HUES6 (cell line): ENCODE data around the gene FRYL.
A peak's percentile ranks its signal among the peaks of the same experiment; 100 is the strongest.
"Not testable (repeated sequence)": the region's sequence is repeated elsewhere in the genome, so short reads cannot be mapped to it uniquely, and the experiment has no call there.

Experiments used
- H3K27ac ChIP-seq: 2 replicates; pipeline ENCODE4 v1.7.0; 2013; ENCODE audit warnings: low read depth, mild to moderate bottlenecking, low read length, inconsistent platforms
- H3K27me3 ChIP-seq: 2 replicates; pipeline ENCODE4 v1.6.1; 2013; ENCODE audit warnings: low read length; ENCODE audit not compliant: control insufficient read depth, insufficient read depth
- H3K36me3 ChIP-seq: 2 replicates; pipeline ENCODE4 v1.6.1; 2013; ENCODE audit warnings: low read length; ENCODE audit not compliant: control insufficient read depth, insufficient read depth
- H3K4me1 ChIP-seq: 2 replicates; pipeline ENCODE4 v1.6.1; 2013; ENCODE audit warnings: low read length; ENCODE audit not compliant: control insufficient read depth, insufficient read depth
- H3K4me3 ChIP-seq: 2 replicates; pipeline ENCODE4 v1.5.1; 2013; ENCODE audit warnings: low read depth, low read length
- H3K9ac ChIP-seq: one replicate; pipeline ENCODE4 v1.6.1; 2013; ENCODE audit warnings: mild to moderate bottlenecking, low read length
- H3K9me3 ChIP-seq: 2 replicates; pipeline ENCODE4 v1.6.1; 2013; ENCODE audit warnings: low read depth, low read length; ENCODE audit not compliant: control insufficient read depth, insufficient read depth

FRYL gene

GRCh38 chr4:48779998-48780864 is at the start of gene FRYL:
TSS of gene FRYL (minus strand) at chr4:48780279. CDS start at chr4:48634410, 145,869 bp downstream.
- peak within 1 kb of the TSS; percentile 88; the same call in 1 of the 2 replicates for H3K27ac ChIP-seq
- H3K9me3 ChIP-seq: no peaks in the 10 kb centered on the region
- peaks cover 34% of the 10 kb centered on the region for H3K4me1 ChIP-seq
- peak within 1 kb of the TSS; percentile 88 for H3K9ac ChIP-seq
- H3K27me3 ChIP-seq: no peaks in the 10 kb centered on the region
- peak within 1 kb of the TSS; percentile 90 for H3K4me3 ChIP-seq
- no peaks in the 10 kb centered on the region for H3K36me3 ChIP-seq

- Histone ChIP-seq H3K27me3 (no peaks in the 10 kb centered on the region), H3K4me3 (no peak overlapping the region), H3K36me3 (peaks cover 7% of the 10 kb centered on the region; the same call in 1 of the 2 replicates), H3K9ac (no peak overlapping the region), H3K4me1 (peaks cover 7% of the 10 kb centered on the region), H3K27ac (no peak overlapping the region), H3K9me3 (no peaks in the 10 kb centered on the region)
Measured at GRCh38 chr4:48827622-48828021, 47.5 kb upstream of the FRYL start.

GRCh38 chr4:48821431-48821830 is 41.4 kb upstream of the FRYL start:
- not testable (repeated sequence) for H3K36me3 ChIP-seq, H3K4me3 ChIP-seq, H3K9ac ChIP-seq, H3K4me1 ChIP-seq, H3K9me3 ChIP-seq, H3K27me3 ChIP-seq, H3K27ac ChIP-seq

GRCh38 chr4:48816971-48817370 is 36.9 kb upstream of the FRYL start:
- H3K36me3 ChIP-seq: no peaks in the 10 kb centered on the region
- H3K4me1 ChIP-seq: no peaks in the 10 kb centered on the region
- H3K4me3 ChIP-seq: no peak overlapping the region
- no peaks in the 10 kb centered on the region for H3K27me3 ChIP-seq
- H3K9ac ChIP-seq: no peak overlapping the region
- no peaks in the 10 kb centered on the region for H3K9me3 ChIP-seq
- no peak overlapping the region for H3K27ac ChIP-seq

- H3K9ac ChIP-seq, H3K9me3 ChIP-seq, H3K4me3 ChIP-seq, H3K4me1 ChIP-seq, H3K27ac ChIP-seq, H3K27me3 ChIP-seq, H3K36me3 ChIP-seq: not testable (repeated sequence)
Measured at GRCh38 chr4:48816297-48816696, 36.2 kb upstream of the FRYL start.

GRCh38 chr4:48815483-48815882 is 35.4 kb upstream of the FRYL start:
- no peak overlapping the region for H3K9ac ChIP-seq
- H3K27me3 ChIP-seq: no peaks in the 10 kb centered on the region
- no peaks in the 10 kb centered on the region for H3K4me1 ChIP-seq
- no peak overlapping the region for H3K27ac ChIP-seq
- no peaks in the 10 kb centered on the region for H3K9me3 ChIP-seq
- no peaks in the 10 kb centered on the region for H3K36me3 ChIP-seq
- no peak overlapping the region for H3K4me3 ChIP-seq

GRCh38 chr4:48813964-48814363 is 33.9 kb upstream of the FRYL start:
- H3K27ac ChIP-seq: no peak overlapping the region
- H3K4me1 ChIP-seq: no peaks in the 10 kb centered on the region
- H3K9me3 ChIP-seq: no peaks in the 10 kb centered on the region
- no peaks in the 10 kb centered on the region for H3K27me3 ChIP-seq
- H3K4me3 ChIP-seq: no peak overlapping the region
- H3K36me3 ChIP-seq: no peaks in the 10 kb centered on the region
- H3K9ac ChIP-seq: no peak overlapping the region

- Histone ChIP-seq H3K27me3 (no peaks in the 10 kb centered on the region), H3K4me3 (no peak overlapping the region), H3K4me1 (no peaks in the 10 kb centered on the region), H3K27ac (no peak overlapping the region), H3K36me3 (no peaks in the 10 kb centered on the region), H3K9ac (no peak overlapping the region), H3K9me3 (no peaks in the 10 kb centered on the region)
Measured at GRCh38 chr4:48812866-48813265, 32.8 kb upstream of the FRYL start.

GRCh38 chr4:48804584-48805301 is 24.7 kb upstream of the FRYL start:
- Histone ChIP-seq H3K27ac (no peak overlapping the region), H3K9ac (no peak overlapping the region), H3K4me3 (no peak overlapping the region), H3K4me1 (no peaks in the 10 kb centered on the region), H3K36me3 (no peaks in the 10 kb centered on the region), H3K27me3 (no peaks in the 10 kb centered on the region), H3K9me3 (no peaks in the 10 kb centered on the region)

- Histone ChIP-seq H3K4me1 (peaks cover 9% of the 10 kb centered on the region; the same call in 1 of the 2 replicates), H3K36me3 (no peaks in the 10 kb centered on the region), H3K9ac (no peak overlapping the region), H3K9me3 (no peaks in the 10 kb centered on the region), H3K4me3 (no peak overlapping the region), H3K27ac (no peak overlapping the region), H3K27me3 (no peaks in the 10 kb centered on the region)
Measured at GRCh38 chr4:48801016-48801715, 21.1 kb upstream of the FRYL start.

GRCh38 chr4:48800155-48800554 is 20.1 kb upstream of the FRYL start:
- not testable (repeated sequence) for H3K27me3 ChIP-seq, H3K4me1 ChIP-seq

More at GRCh38 chr4:48800155-48800554, 20.1 kb upstream of the FRYL start:
- not testable (repeated sequence) for H3K9me3 ChIP-seq, H3K27ac ChIP-seq, H3K36me3 ChIP-seq, H3K4me3 ChIP-seq, H3K9ac ChIP-seq
